Measurements from ENCODE around the gene LITAF. TPM values are rescaled to one million over a fixed set of nuclear protein-coding genes. Genes with fewer than 3 reads are reported as not detected.

The LITAF gene
- 10 to 100 TPM; 59.7 to 93.5 (median 64.8) TPM for total RNA-seq

GRCh38 chr16:11586856-11587642 is at the start of gene LITAF:
Gene LITAF (minus strand): TSS chr16:11586919. CDS start chr16:11556730, 30,189 bp downstream.
- TF ChIP-seq, protein P1, sequence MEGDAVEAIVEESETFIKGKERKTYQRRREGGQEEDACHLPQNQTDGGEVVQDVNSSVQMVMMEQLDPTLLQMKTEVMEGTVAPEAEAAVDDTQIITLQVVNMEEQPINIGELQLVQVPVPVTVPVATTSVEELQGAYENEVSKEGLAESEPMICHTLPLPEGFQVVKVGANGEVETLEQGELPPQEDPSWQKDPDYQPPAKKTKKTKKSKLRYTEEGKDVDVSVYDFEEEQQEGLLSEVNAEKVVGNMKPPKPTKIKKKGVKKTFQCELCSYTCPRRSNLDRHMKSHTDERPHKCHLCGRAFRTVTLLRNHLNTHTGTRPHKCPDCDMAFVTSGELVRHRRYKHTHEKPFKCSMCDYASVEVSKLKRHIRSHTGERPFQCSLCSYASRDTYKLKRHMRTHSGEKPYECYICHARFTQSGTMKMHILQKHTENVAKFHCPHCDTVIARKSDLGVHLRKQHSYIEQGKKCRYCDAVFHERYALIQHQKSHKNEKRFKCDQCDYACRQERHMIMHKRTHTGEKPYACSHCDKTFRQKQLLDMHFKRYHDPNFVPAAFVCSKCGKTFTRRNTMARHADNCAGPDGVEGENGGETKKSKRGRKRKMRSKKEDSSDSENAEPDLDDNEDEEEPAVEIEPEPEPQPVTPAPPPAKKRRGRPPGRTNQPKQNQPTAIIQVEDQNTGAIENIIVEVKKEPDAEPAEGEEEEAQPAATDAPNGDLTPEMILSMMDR (IDR thresholded peaks at IDR 0.05; ENCODE audit: low read depth) = no peak

DNA sequence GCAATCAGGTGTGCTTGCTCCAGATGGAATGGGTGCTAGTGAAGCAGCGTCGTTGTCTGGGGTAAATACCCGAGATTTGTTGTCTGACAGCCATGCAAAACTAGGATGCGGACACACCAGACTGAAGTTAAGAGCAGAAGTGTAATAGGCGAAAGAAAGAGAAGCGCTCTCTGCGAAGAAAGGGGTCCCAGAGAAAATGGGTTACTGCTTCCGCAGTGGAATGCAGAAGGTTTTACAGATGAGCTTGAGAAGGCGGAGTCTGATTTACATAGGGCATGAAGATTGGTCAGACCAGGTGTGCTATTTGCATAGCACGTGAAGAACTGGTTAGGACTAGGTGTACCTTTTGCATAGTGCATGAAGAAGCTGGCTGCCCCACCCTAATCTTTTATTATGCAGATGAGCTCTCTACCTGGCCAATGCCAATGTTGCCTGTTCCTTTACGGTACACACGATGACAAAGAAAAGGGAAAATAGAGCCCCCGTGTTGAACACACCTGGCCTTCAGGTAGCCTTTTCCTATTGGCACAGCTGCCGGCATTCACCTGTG is 49.5 kb upstream of the LITAF start:
- TF ChIP-seq, protein P1 (IDR thresholded peaks at IDR 0.05; ENCODE audit: low read depth) = no peak

- TF ChIP-seq, protein P1 (IDR thresholded peaks at IDR 0.05; ENCODE audit: low read depth) = no peak
Observed at GRCh38 chr16:11635679-11636171, 49.0 kb upstream of the LITAF start.

- TF ChIP-seq, protein P1 (IDR thresholded peaks at IDR 0.05; ENCODE audit: low read depth) = no peak
Observed at GRCh38 chr16:11635113-11635652, 48.5 kb upstream of the LITAF start.

GRCh38 chr16:11634312-11634711 is 47.6 kb upstream of the LITAF start:
- TF ChIP-seq, protein P1 (IDR thresholded peaks at IDR 0.05; ENCODE audit: low read depth) = no peak

DNA sequence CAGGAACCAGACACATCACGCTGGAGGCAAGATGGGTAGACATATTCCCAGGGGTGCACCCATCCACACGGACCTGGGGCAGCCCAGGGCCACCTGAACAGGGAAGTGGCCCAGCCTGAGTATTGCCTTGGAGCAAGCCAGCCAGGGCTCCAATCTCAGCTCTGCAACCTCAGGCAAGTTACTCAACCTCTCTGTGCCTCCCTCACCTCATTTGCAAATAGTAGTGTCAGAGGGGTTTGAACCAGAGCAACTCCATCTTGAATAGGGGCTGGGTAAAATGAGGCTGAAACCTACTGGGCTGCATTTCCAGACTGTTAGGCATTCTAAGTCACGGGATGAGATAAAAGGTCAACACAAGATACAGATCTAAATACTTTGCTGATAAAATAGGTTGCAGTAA is 46.4 kb upstream of the LITAF start:
- TF ChIP-seq, protein P1 (IDR thresholded peaks at IDR 0.05; ENCODE audit: low read depth) = no peak

DNA sequence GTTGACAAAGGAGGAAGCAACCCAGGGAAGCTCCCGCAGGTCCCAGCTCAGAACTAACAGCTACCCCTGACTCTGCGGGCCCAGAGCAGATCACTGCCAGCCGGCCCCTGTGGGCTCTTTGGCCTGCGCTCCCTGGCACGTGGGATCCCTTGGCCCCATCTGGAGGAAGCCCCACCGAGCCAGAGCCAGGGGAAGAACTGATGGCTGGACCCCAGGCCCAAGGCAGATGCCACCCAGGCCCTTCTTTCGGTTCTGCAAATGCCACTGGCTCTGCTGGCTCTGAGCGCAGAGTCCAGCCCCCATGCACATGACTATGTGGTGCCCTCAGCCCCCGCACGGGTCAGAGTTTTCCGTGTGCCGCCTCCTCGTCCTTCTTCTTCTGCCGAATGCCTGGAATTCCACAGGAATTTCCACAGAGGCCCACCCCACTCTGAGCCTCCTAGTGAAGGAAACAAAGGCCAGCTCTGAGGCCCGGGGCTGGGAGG is 45.8 kb upstream of the LITAF start:
- TF ChIP-seq, protein P1 (IDR thresholded peaks at IDR 0.05; ENCODE audit: low read depth) = no peak

All from subcutaneous adipose tissue (tissue), 4 donors.